Endometrial microvascular endothelial cells (primary cell): ENCODE results near the gene SH3GLB1. TPM values are rescaled to one million over a fixed set of nuclear protein-coding genes. Genes with fewer than 3 reads are reported as not detected.

Experiments used
- in situ Hi-C: cut with HindIII; loops from 2 replicates; pipeline ENCODE4 v1.10.0; 2017; ENCODE audit warnings: low sequenced_read_pairs, low pct_unique_long_range_greater_than_20kb; ENCODE audit errors: inconsistent ontology term
- total RNA-seq: library from RNA; depleted of rRNA; stranded (reverse); fragments of >200 nt; gene quantifications from one replicate; pipeline ENCODE4 v1.2.3, GENCODE V29; 2015; ENCODE audit errors: inconsistent ontology term

The SH3GLB1 gene
- total RNA-seq, 1 donor from 2014 or later, result 53.1 TPM

DNA sequence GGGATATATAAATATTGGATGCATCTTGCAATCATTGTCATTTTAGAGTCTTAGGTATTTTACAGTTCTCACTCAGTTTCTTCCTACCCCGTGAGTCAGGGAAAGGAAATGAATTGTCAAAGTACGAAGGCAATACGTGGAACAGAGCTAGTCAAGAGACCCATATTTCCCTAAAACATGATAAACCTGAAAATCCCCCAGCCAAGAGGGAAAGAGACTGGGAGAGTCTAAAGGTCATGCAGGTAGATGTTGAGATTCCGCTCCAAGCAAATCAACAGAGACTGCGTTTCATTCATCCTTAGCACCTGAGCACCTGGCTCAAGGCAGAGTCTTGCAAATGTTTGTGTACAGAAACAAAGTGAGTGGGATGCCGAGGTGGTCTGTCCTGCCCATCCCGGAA, 58.0 kb downstream of the SH3GLB1 start:
- in situ Hi-C loops, result no loop called here

- in situ Hi-C loops, result no loop called here
These were observed 60.1 kb downstream of the SH3GLB1 start for GRCh38 chr1:86764523-86764922.

GRCh38 chr1:86765073-86765472, 60.7 kb downstream of the SH3GLB1 start:
- in situ Hi-C loops, result no loop called here

DNA sequence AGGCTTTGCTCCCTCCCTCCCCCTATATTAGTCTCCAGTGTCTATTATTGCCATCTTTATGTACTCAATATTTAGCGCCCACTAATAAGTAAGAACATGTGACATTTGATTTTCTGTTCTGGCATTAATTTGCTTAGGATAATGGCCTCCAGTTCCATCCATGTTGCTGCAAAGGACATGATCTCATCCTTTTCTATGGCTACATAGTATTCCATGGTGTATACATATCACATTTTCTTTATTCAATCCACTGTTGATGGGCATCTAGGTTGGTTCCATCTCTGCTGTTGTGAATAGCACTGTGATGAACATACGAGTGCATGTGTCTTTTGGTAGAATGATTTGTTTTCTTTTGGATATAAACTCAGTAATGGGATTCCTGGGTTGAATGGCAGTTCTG, 61.3 kb downstream of the SH3GLB1 start:
- in situ Hi-C loops, result no loop called here

DNA sequence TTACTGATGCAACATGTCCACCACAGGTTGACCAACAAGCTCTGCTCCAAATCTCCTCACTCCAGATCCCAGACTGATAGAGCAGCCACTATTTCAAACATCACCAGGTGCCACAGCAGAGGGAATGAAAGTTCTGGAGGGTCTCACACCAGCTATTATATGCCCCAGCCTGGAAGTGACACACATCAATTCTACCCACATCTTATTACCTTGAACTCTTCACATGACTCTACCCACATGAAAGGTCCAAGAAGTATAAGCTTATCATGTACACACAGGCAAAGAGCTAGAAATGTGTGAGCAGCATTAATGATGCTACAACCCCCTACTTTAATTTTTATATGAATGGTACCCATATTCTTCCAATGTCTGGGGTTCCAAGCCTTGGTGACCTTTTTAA, 64.2 kb downstream of the SH3GLB1 start:
- in situ Hi-C loops, result no loop called here

DNA sequence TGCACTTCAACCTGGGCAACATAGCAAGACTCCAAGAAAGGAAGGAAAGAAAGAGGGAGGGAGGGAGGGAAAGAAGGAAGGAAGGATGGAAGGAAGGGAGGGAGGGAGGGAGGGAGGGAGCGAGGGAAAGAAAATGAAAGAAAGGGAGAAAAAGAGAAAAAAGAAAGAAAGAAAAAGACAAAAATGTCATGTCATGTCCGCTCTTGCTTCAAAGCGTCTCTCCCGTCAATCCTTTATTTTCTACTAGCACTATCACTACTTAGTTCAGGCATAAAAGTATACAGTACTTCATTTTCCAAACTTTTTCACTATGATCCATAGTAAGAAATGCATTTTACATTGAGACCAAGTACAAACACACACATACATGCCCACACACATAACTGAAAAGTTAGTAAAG, 64.7 kb downstream of the SH3GLB1 start:
- in situ Hi-C loops, result no loop called here

DNA sequence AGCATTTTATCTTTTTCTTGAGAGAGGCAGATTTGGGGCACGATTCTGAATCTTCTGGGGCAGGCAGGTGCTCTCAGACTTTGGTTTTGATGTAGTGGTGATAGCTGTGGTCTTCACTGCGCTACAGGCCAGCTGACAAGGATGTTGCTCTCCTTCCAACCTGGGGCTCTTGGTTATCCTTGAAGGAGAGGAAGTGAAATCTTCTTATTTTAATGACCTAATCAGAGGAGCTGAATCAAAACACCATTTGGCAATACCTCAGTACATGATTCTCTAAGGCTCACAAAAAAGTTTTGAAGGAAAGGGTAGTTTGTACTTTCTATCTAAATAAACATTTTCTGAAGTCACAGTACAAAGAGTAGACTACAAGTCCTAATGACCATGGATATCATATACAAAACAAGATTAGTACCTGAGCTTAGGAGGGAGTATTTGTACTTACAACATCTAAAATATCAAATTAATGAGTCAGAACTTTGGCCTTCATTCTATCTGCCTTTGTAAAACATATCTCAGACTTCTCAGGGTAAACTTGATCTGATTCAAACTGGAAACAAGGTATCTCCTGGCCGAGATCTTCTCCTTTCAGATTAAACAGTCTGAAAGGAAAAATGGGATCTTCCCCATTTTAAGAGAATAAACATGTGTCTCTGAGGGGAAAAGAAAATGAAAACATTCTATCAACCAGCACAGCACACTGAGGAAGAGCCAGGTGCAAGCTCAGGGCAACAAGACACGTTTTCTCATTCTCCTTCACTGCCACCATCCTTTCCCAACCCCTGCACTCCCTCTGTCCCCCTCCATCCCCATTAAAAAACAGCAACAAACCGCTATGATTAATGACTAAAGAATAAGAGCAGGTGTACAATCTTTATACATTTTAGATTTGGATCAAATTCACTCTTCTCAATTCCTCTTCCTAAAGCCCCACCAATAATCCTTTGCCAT, 69.2 kb downstream of the SH3GLB1 start:
- in situ Hi-C loops, result no loop called here

GRCh38 chr1:86774305-86775295, 70.2 kb downstream of the SH3GLB1 start:
- in situ Hi-C loops, result no loop called here

DNA sequence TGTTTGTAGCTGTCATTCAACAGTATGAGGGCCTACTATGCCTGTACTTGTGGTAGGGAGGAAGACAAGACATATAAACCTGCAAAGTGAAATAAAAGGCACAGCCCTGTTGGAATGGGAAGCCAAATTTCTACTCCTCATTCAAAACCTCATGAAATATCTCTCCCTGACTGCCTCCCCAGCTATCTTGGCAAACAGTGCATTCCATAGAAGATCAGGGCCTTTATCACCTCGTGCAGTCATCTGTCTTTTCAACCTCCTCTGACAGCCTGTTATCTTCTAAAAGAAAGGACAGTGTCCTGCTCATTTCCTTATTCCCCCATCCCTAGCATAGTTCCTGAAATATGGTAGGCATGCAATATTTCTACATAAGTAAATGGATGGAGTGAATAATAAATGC, 71.0 kb downstream of the SH3GLB1 start:
- in situ Hi-C loops, result no loop called here

DNA sequence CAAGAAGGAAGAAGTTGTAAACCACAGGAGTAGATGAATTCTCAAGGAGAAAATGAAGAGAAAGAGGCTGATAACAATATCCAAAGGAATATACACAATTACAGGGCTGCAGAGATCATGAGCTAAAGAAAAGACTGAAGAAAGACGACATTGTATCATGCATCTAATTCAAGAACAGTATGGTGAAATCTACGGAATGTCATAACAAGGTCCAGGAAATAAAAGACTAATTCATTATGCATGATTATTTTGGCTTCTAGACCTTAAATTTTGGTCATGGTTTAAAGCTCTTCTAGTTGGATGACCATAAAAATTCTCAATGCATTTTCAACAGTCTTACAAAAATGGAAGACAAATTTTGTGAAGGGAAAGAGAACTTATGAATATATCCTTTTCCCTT, 71.7 kb downstream of the SH3GLB1 start:
- in situ Hi-C loops, result no loop called here

DNA sequence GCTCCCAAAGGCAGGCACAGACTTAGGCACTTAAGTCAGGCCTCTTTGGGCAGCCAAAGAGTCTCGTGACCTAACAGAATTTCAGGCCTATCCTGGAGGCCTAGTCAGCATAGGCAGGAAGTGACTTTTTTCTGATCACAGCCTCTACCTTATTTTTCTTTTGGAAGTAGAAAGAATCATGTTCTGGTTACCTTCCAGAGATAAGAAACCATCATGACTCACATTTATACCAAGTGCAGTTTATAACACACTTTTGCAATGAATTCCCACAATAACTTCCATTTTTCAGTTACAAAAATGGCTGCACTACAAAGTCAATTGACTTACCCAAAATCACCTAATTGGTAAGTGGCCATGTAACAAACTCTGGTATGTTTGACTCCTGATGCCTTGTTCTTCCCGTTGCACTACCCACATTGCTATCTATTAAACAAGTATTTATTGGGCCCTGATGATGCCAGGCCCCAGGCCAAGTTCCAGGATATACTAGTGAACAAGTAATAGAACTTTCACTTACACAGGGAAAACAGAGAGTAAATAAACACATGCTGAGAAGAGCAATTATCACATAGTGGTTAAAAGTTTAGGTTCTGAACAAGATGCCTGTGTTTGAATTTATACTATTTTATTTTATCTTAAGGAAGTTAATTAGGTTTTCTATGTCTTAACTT, 74.3 kb downstream of the SH3GLB1 start:
- in situ Hi-C loops, result no loop called here

DNA sequence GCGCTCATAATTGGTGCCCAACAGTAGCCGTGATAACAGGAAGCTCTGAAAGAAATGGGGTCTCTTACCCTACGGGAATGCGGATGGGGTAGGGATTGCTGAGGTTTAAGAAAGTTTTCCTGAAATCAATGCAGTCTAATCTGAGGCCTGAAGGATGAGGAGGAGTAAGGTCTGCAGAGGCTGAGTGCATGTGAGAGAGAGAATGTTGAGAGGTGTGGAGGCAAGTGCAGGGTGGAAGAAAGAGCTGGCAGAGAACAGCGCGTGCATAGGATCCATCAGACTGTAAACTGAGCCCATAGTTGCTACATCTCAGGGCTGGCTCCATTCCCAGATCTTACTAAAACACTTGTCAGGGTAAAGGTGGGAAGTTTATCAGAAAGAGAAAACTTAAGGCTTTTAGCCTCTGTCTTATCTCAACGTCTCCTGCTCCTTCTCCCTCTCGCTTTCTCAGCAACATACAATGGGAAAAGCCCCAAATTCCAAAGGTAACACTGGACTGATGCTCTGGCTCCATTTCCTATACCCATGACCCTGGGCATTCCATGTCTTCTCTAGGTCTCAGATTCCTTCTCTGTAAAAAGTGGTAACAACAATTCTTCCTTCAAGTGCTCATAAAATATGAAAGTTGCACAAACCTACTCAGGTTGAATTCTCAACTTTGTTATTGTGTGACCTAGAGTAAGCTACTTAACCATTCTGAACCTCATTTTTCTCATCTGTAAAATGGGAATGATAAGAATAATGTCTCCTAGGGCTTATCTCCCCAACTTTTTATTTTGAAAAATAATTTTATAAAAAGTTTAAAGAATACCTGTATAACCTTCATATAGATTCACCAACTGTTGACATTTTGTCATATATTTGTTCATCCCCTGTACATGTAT, 75.2 kb downstream of the SH3GLB1 start:
- in situ Hi-C loops, result no loop called here

GRCh38 chr1:86782482-86782881, 78.1 kb downstream of the SH3GLB1 start:
- in situ Hi-C loops, result no loop called here

DNA sequence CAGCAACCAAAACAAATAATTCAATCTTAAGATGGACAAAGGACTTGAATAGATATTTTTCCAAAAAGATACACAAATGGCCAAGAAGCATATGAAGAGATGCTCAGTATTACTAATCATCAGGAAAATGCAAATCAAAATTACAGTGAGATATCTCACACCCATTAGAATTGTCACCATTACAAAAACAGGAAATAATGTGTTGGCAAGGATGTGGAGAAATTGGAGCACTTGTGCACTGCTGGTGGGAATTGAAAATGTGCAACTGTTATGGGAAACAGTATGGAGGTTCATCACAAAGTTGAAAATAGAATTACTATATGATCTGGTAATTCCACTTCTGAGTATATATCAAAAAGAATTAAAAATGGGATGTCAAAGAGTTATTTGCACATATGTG, 83.2 kb downstream of the SH3GLB1 start:
- in situ Hi-C loops, result no loop called here

- in situ Hi-C loops, result no loop called here
These were observed 84.2 kb downstream of the SH3GLB1 start for GRCh38 chr1:86788300-86789206.

- in situ Hi-C loops, result no loop called here
These were observed 90.9 kb downstream of the SH3GLB1 start for GRCh38 chr1:86795316-86795715.
